Fibroblast of skin of right quadriceps (primary cell): ENCODE data around the gene CSAD.
"Not testable (repeated sequence)": the region's sequence is repeated elsewhere in the genome, so short reads cannot be mapped to it uniquely, and the experiment has no call there.

Experiments
- DNase-seq: peaks from one replicate; pipeline ENCODE4 v3.0.0-alpha.2; 2013

Gene CSAD

GRCh38 chr12:53178803-53179202 lies 1.9 kb downstream of the CSAD start:
- DNase-seq, result not testable (repeated sequence)

- DNase-seq, result not testable (repeated sequence)
These were observed 3.3 kb downstream of the CSAD start for GRCh38 chr12:53177447-53177846.

- no peak for DNase-seq
These were observed 4.0 kb downstream of the CSAD start for GRCh38 chr12:53176750-53177149.

GRCh38 chr12:53174881-53175491 lies 5.7 kb downstream of the CSAD start:
- peak; percentile 61 for DNase-seq

GRCh38 chr12:53173085-53173715 lies 7.5 kb downstream of the CSAD start:
- peak; percentile 42 for DNase-seq

- DNase-seq, result peak; percentile 81
These were observed 8.4 kb downstream of the CSAD start for GRCh38 chr12:53172352-53172751.

- DNase-seq, result peak; percentile 40
These were observed 8.9 kb downstream of the CSAD start for GRCh38 chr12:53171725-53172329.

- DNase-seq, result no peak
These were observed 9.6 kb downstream of the CSAD start for GRCh38 chr12:53170876-53171724.

GRCh38 chr12:53170215-53170614 lies 10.5 kb downstream of the CSAD start:
- no peak for DNase-seq

- DNase-seq, result no peak
These were observed 11.1 kb downstream of the CSAD start for GRCh38 chr12:53169644-53170043.

GRCh38 chr12:53166837-53167236 lies 13.9 kb downstream of the CSAD start:
- DNase-seq, result no peak

GRCh38 chr12:53163008-53163407 lies 17.7 kb downstream of the CSAD start:
- DNase-seq, result not testable (repeated sequence)

GRCh38 chr12:53161119-53161911 lies 19.4 kb downstream of the CSAD start:
- no peak for DNase-seq

GRCh38 chr12:53160673-53161072 lies 20.1 kb downstream of the CSAD start:
- no peak for DNase-seq

- DNase-seq, result no peak
These were observed 20.7 kb downstream of the CSAD start for GRCh38 chr12:53160000-53160399.

GRCh38 chr12:53159195-53159839 lies 21.4 kb downstream of the CSAD start:
- peak; percentile 79 for DNase-seq

GRCh38 chr12:53152390-53152789 lies 28.3 kb downstream of the CSAD start:
- no peak for DNase-seq

GRCh38 chr12:53151039-53151438 lies 29.7 kb downstream of the CSAD start:
- DNase-seq, result no peak

GRCh38 chr12:53147653-53148052 lies 33.1 kb downstream of the CSAD start:
- DNase-seq, result no peak

GRCh38 chr12:53147181-53147580 lies 33.5 kb downstream of the CSAD start:
- DNase-seq, result no peak

- DNase-seq, result peak; percentile 14
These were observed 35.1 kb downstream of the CSAD start for GRCh38 chr12:53145383-53146260.
